ENCODE measurements around the gene AQP3.
"Not testable (repeated sequence)": the region's sequence is repeated elsewhere in the genome, so short reads cannot be mapped to it uniquely, and the experiment has no call there.

AQP3 gene

GRCh38 chr9:33408087-33408486 lies 39.3 kb downstream of the AQP3 start:
- DNase-seq: no peak

GRCh38 chr9:33407061-33407460 lies 40.3 kb downstream of the AQP3 start:
- no peak for DNase-seq

GRCh38 chr9:33404788-33405362 lies 42.5 kb downstream of the AQP3 start:
- DNase-seq: no peak

- DNase-seq: no peak
Measured at GRCh38 chr9:33403941-33404787, 43.2 kb downstream of the AQP3 start.

GRCh38 chr9:33402371-33402770 lies 45.0 kb downstream of the AQP3 start, which contains the start of gene AQP7:
AQP7 (minus strand) TSS chr9:33402568; CDS start chr9:33401262, 1,306 bp downstream.
- DNase-seq: not testable (repeated sequence)

- DNase-seq: not testable (repeated sequence)
Measured at GRCh38 chr9:33401809-33402208, 45.6 kb downstream of the AQP3 start.

- DNase-seq: not testable (repeated sequence)
Measured at GRCh38 chr9:33399047-33399446, 48.3 kb downstream of the AQP3 start.

GRCh38 chr9:33397801-33398200 lies 49.6 kb downstream of the AQP3 start:
- DNase-seq: not testable (repeated sequence)

- not testable (repeated sequence) for DNase-seq
Measured at GRCh38 chr9:33395159-33395879, 52.1 kb downstream of the AQP3 start.

GRCh38 chr9:33393986-33394385 lies 53.4 kb downstream of the AQP3 start:
- not testable (repeated sequence) for DNase-seq

GRCh38 chr9:33393581-33393980 lies 53.8 kb downstream of the AQP3 start:
- DNase-seq: no peak

GRCh38 chr9:33392591-33393021 lies 54.8 kb downstream of the AQP3 start:
- DNase-seq: not testable (repeated sequence)

Measured in T-helper 1 cell (primary cell).